Epithelial cell of proximal tubule (primary cell): Measurements from ENCODE around the gene CDK6. TPM values are rescaled to one million over a fixed set of nuclear protein-coding genes. Genes with fewer than 3 reads are reported as not detected.
A peak's percentile ranks its signal among the peaks of the same experiment; 100 is the strongest.

Experiments
- DNase-seq: peaks from one replicate; pipeline ENCODE4 v3.0.0-alpha.2; 2011; ENCODE audit warnings: low read depth
- H3K4me3 ChIP-seq: 2 replicates; pipeline ENCODE4 v1.5.1; 2011; ENCODE audit warnings: low read depth, mild to moderate bottlenecking, low read length
- total RNA-seq: library from RNA; depleted of rRNA; stranded (reverse); fragments of >200 nt; gene quantifications from 2 replicates; pipeline ENCODE4 v1.2.3, GENCODE V29; 2015
- TF ChIP-seq, protein P1 (sequence below): conservative IDR thresholded peaks from 2 replicates; pipeline ENCODE4 v1.5.1; 2012; ENCODE audit warnings: low read depth, mild to moderate bottlenecking, low read length

CDK6 gene
- total RNA-seq, 1 donor from 2014 or later: 99.4 TPM

DNA sequence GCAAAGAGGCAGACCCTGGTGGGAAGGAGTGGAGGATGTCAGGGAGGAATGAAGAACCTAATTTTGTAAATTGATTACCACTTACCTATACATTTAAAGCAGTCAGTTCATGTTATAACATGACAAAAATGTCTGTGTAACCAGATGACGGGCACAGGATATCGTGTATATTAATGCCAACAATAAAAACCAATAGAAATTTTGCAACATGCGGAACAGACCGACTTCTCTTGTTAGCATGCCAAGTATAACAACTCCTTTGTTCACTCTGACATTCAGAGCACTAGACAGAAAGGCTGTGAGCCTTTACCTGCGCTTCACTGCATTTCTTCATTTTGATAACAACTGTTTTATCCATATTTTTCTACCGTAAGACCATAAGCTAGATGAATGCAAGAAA is 29.9 kb downstream of the CDK6 start:
- H3K4me3 ChIP-seq: no peak overlapping the region
- no peak for DNase-seq
- TF ChIP-seq, protein P1, sequence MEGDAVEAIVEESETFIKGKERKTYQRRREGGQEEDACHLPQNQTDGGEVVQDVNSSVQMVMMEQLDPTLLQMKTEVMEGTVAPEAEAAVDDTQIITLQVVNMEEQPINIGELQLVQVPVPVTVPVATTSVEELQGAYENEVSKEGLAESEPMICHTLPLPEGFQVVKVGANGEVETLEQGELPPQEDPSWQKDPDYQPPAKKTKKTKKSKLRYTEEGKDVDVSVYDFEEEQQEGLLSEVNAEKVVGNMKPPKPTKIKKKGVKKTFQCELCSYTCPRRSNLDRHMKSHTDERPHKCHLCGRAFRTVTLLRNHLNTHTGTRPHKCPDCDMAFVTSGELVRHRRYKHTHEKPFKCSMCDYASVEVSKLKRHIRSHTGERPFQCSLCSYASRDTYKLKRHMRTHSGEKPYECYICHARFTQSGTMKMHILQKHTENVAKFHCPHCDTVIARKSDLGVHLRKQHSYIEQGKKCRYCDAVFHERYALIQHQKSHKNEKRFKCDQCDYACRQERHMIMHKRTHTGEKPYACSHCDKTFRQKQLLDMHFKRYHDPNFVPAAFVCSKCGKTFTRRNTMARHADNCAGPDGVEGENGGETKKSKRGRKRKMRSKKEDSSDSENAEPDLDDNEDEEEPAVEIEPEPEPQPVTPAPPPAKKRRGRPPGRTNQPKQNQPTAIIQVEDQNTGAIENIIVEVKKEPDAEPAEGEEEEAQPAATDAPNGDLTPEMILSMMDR: no peak

DNA sequence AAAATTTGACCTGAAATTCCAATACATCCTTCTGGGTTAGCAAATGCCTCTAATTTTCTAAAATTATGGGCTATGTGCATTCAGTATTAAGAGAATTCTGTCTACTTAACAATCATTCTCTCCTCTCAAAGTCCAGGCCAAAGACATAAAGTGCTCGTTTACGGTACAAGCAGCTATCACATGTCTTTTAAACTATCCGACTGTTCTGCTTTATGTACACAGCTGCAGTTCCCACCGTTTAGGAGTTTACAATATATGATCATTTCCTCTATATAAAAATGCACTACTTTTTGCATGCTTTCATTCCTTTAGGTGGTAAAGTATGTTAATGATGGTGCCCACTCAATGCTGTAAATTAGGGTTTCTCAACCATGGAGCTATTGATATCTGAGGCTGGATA is 34.0 kb downstream of the CDK6 start:
- TF ChIP-seq, protein P1: no peak
- DNase-seq: no peak
- no peak overlapping the region for H3K4me3 ChIP-seq

DNA sequence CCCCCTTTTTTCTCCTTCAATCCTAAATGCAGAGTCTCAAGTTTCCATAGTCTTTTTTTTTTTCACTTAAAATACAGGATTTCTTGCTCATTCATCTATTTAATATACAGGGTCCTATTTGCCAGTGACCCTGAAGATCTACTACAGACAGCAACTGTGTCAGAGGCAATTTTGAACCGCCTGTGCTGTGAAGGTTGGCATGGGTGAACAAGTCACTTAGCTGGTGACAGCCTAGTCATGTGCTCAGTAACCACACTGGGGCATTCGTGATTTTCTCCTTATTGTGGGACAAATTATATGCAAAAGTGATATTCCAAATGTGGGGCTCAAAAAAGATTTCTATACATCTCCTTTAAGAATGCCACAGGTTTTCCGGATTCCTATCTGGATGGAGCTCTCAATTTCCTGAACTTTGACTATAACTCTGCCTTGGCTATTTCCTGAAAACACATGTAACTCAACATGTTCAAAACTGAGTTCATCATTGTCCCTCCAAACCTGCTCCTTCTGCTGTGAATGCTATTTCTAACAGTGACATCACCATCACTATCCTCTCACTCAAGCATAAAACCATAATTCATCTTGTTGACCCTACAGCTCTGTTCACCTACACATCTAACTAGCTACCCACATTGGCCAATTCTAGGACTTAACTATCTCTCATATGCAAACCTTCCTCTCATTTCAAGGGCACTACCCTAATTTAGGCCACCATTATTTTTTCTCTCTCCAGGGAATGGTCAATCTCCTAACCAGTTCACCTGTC is 36.7 kb downstream of the CDK6 start:
- no peak for DNase-seq
- H3K4me3 ChIP-seq: no peak overlapping the region
- TF ChIP-seq, protein P1: no peak

DNA sequence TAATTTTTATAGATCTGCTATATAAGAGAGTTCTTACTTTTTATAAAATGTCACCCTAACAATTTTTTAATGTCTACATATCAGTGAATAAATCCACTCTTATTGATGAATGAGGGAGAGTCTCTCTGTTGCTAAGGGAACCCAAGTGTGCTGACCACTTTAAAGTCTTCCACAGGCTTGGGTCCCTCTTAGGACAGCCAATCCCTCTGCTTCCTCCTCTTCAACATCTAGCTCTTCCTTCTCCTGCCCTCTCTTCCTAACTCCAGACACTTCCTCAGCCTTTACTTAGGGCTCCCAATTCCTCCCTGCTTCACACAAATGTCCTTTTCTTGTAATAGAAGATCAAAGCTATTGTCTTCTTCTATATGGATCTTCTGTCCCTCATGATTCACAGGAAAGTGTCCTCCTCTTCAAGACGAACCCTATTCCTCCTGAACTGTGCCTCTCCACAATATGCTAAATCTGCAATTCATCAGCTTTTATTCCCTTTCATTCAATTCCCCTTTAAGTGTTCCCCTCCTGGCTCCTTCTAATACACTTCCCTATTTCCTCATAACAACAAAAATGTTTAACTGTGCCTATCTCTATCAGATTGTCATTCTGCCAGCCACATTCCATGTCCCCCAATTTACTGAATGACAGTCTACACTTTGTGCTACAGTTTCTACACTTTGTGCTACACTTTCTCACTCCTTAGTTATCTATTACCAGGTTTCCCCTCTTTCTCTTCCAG is 37.7 kb downstream of the CDK6 start:
- no peak for DNase-seq

DNA sequence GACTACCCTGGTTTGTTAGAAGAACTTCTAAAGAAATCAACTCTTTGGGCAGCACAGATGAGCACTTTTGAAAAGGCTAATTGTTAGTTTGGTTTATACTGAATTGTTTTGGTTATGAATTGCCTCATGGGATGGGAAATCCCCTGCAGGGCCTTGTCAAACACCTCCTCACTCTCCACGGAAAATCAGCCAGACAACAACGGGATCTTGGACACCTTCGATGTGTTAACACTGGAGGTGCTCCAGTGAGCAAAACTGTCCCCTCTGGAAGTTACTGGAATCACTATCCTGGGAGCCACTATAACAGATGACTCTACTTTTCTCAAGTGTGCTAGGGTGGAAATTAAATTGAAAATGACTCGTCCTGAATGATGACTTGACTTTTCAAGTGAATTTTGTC is 38.7 kb downstream of the CDK6 start:
- no peak for DNase-seq
- TF ChIP-seq, protein P1: peak; percentile 15
- H3K4me3 ChIP-seq: no peak overlapping the region

More for the DNA sequence above, 37.7 kb downstream of the CDK6 start:
- TF ChIP-seq, protein P1: no peak
- H3K4me3 ChIP-seq: no peak overlapping the region

DNA sequence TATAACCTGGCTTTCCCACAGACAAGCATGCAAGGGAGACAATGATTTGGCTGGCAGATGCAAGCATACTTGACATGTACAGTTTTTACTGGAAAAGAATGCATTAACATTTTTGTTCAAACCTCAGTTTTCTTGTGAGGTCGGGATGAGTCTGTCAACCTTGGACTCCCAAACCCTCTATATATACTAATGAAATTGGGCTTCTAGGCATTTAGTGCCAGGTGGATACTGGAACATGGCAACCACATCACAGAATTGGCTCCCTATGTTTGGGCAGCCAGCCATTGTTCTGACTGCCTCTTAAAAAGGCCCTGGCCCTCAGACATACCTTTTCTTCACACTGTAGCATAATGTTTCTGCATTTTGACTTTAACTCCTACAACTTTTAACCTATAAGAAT is 39.1 kb downstream of the CDK6 start:
- no peak for DNase-seq
- no peak overlapping the region for H3K4me3 ChIP-seq
- TF ChIP-seq, protein P1: no peak

DNA sequence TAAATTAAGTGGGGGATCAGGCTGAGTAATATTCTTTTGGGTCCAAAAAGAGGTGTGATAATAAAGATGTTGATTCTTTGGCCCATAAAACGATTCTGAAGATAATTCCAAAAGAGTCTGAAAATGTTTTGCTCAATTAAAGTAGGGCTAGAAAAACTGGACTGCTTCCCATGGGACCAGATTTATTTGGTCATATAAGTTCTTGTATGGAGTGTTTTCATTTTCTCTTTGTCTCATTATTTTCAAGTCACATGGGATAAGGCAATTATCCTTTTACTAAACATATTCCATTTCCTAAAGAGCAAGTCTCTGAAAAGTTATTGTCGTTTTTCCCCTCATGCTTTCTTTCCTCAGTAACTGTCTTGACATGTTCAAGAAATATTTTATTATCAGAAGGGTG is 41.5 kb downstream of the CDK6 start:
- TF ChIP-seq, protein P1: no peak
- H3K4me3 ChIP-seq: no peak overlapping the region
- DNase-seq: no peak
